ENCODE measurements around the gene CCNG1. TPM values are rescaled to one million over a fixed set of nuclear protein-coding genes. Genes with fewer than 3 reads are reported as not detected.
A peak's percentile ranks its signal among the peaks of the same experiment; 100 is the strongest.

Gene CCNG1
- total RNA-seq, 1 donor from 2014 or later = 229 TPM

- H3K36me3 Mint-ChIP-seq = peaks cover 7% of the 10 kb centered on the region
- H3K27me3 Mint-ChIP-seq (ENCODE audit: low read depth) = no peaks in the 10 kb centered on the region
- H3K9me3 Mint-ChIP-seq = no peaks in the 10 kb centered on the region
- H3K4me3 Mint-ChIP-seq = peak within 1 kb of the TSS; percentile 88
- no peak for DNase-seq (ENCODE audit: low spot score in 2 of 2, unreplicated experiment in 2 of 2)
- no peak for TF ChIP-seq CTCF (IDR thresholded peaks at IDR 0.05; ENCODE audit: unreplicated experiment)
- H3K27ac Mint-ChIP-seq = peak within 1 kb of the TSS; percentile 100
- peaks cover 41% of the 10 kb centered on the region for H3K4me1 Mint-ChIP-seq
These were observed 23.3 kb downstream of the CCNG1 start, which contains the start of gene HMMR for GRCh38 chr5:163460562-163461171. Gene HMMR, plus strand, starts transcription at chr5:163460632. Its CDS starts 61 bp downstream, at chr5:163460693.

- Mint-ChIP-seq H3K4me3 (no peak overlapping the region), H3K36me3 (peaks cover 3% of the 10 kb centered on the region), H3K9me3 (no peaks in the 10 kb centered on the region), H3K27ac (no peak overlapping the region), H3K27me3 (ENCODE audit: low read depth) (no peaks in the 10 kb centered on the region), H3K4me1 (peaks cover 24% of the 10 kb centered on the region)
- no peak for DNase-seq (ENCODE audit: low spot score in 2 of 2, unreplicated experiment in 2 of 2)
- no peak for TF ChIP-seq CTCF (IDR thresholded peaks at IDR 0.05; ENCODE audit: unreplicated experiment)
These were observed 25.7 kb downstream of the CCNG1 start for GRCh38 chr5:163463063-163463435.

GRCh38 chr5:163467682-163468081 is 30.3 kb downstream of the CCNG1 start:
- no peaks in the 10 kb centered on the region for H3K9me3 Mint-ChIP-seq
- H3K36me3 Mint-ChIP-seq = peaks cover 11% of the 10 kb centered on the region
- no peak for TF ChIP-seq CTCF (IDR thresholded peaks at IDR 0.05; ENCODE audit: unreplicated experiment)
- peaks cover 6% of the 10 kb centered on the region for H3K4me1 Mint-ChIP-seq
- H3K27ac Mint-ChIP-seq = no peak overlapping the region
- H3K27me3 Mint-ChIP-seq (ENCODE audit: low read depth) = no peaks in the 10 kb centered on the region
- H3K4me3 Mint-ChIP-seq = no peak overlapping the region
- DNase-seq (ENCODE audit: low spot score in 2 of 2, unreplicated experiment in 2 of 2) = no peak

GRCh38 chr5:163473635-163474243 is 36.3 kb downstream of the CCNG1 start:
- peaks cover 7% of the 10 kb centered on the region for H3K4me1 Mint-ChIP-seq
- peaks cover 14% of the 10 kb centered on the region for H3K36me3 Mint-ChIP-seq
- H3K4me3 Mint-ChIP-seq = no peak overlapping the region
- TF ChIP-seq CTCF (IDR thresholded peaks at IDR 0.05; ENCODE audit: unreplicated experiment) = peak; percentile 28
- no peaks in the 10 kb centered on the region for H3K27me3 Mint-ChIP-seq (ENCODE audit: low read depth)
- no peak for DNase-seq (ENCODE audit: low spot score in 2 of 2, unreplicated experiment in 2 of 2)
- no peaks in the 10 kb centered on the region for H3K9me3 Mint-ChIP-seq
- H3K27ac Mint-ChIP-seq = no peak overlapping the region

- Mint-ChIP-seq H3K9me3 (no peaks in the 10 kb centered on the region), H3K4me3 (no peak overlapping the region), H3K27me3 (ENCODE audit: low read depth) (no peaks in the 10 kb centered on the region), H3K27ac (no peak overlapping the region), H3K36me3 (peaks cover 10% of the 10 kb centered on the region), H3K4me1 (peaks cover 10% of the 10 kb centered on the region)
- no peak for TF ChIP-seq CTCF (IDR thresholded peaks at IDR 0.05; ENCODE audit: unreplicated experiment)
- no peak for DNase-seq (ENCODE audit: low spot score in 2 of 2, unreplicated experiment in 2 of 2)
These were observed 38.0 kb downstream of the CCNG1 start for GRCh38 chr5:163475411-163475810.

Measured in mesothelial cell of epicardium (in vitro differentiated cells).